GM23338 (cell line): ENCODE data around the gene ITPR2. TPM values are rescaled to one million over a fixed set of nuclear protein-coding genes. Genes with fewer than 3 reads are reported as not detected.

Experiments
- ATAC-seq: fragments of 200-7000 bp; cut with Tn5 transposase; 3 replicates; pipeline ENCODE4 v1.9.1; 2020
- DNase-seq: peaks from one replicate; pipeline ENCODE4 v3.0.0-alpha.2; 2015; ENCODE audit warnings: low spot score
- H2AFZ ChIP-seq: fragments of 200-600 bp; sonication (generic); 2 replicates; pipeline ENCODE4 v1.8.0; 2016; ENCODE audit warnings: antibody characterized with exemption, mild to moderate bottlenecking, moderate library complexity
- H3F3A ChIP-seq: fragments of 200-600 bp; sonication (generic); replicated peaks from 2 replicates; pipeline ENCODE4 v1.8.0; 2017; ENCODE audit warnings: antibody characterized with exemption, mixed run types, low read depth
- H3K27ac ChIP-seq: fragments of 200-600 bp; sonication (generic); 2 replicates; pipeline ENCODE4 v1.6.1; 2016; ENCODE audit warnings: low read depth
- H3K27me3 ChIP-seq: fragments of 200-600 bp; sonication (generic); 2 replicates; pipeline ENCODE4 v1.8.0; 2016; ENCODE audit warnings: mild to moderate bottlenecking, mixed run types, moderate library complexity; ENCODE audit not compliant: insufficient read depth
- H3K36me3 ChIP-seq: fragments of 200-600 bp; sonication (generic); 2 replicates; pipeline ENCODE4 v1.8.0; 2016; ENCODE audit warnings: mild to moderate bottlenecking; ENCODE audit not compliant: insufficient read depth
- H3K4me1 ChIP-seq: fragments of 200-600 bp; sonication (generic); 2 replicates; pipeline ENCODE4 v1.8.0; 2016; ENCODE audit warnings: mild to moderate bottlenecking, moderate library complexity; ENCODE audit not compliant: insufficient read depth
- H3K4me2 ChIP-seq: fragments of 200-600 bp; sonication (generic); 2 replicates; pipeline ENCODE4 v1.7.1; 2017; ENCODE audit warnings: mixed run types
- H3K4me3 ChIP-seq: fragments of 200-600 bp; sonication (generic); 2 replicates; pipeline ENCODE4 v1.6.1; 2016; ENCODE audit warnings: mixed run types
- H3K79me2 ChIP-seq: fragments of 200-600 bp; sonication (generic); replicated peaks from 2 replicates; pipeline ENCODE4 v1.8.0; 2017; ENCODE audit warnings: mild to moderate bottlenecking; ENCODE audit not compliant: insufficient read depth
- H3K9me2 ChIP-seq: fragments of 200-600 bp; sonication (generic); 2 replicates; pipeline ENCODE4 v1.8.0; 2017; ENCODE audit not compliant: insufficient read depth
- H4K20me1 ChIP-seq: fragments of 200-600 bp; sonication (generic); replicated peaks from 2 replicates; pipeline ENCODE4 v1.8.0; 2017; ENCODE audit warnings: mild to moderate bottlenecking; ENCODE audit not compliant: insufficient read depth
- H3K27ac Mint-ChIP-seq: 2 replicates; pipeline ENCODE4 v1.8.0; 2020; ENCODE audit warnings: inconsistent platforms, mild to moderate bottlenecking, moderate library complexity, mixed read lengths
- H3K27me3 Mint-ChIP-seq: 3 replicates; pipeline ENCODE4 v1.8.0; 2022; ENCODE audit warnings: low read depth, mild to moderate bottlenecking, moderate library complexity, mixed read lengths, inconsistent platforms; ENCODE audit not compliant: insufficient read depth, poor library complexity
- H3K36me3 Mint-ChIP-seq: 3 replicates; pipeline ENCODE4 v1.8.0; 2021; ENCODE audit warnings: low read depth, mild to moderate bottlenecking, inconsistent platforms, moderate library complexity, mixed read lengths
- H3K4me1 Mint-ChIP-seq: 3 replicates; pipeline ENCODE4 v1.8.0; 2020; ENCODE audit warnings: mild to moderate bottlenecking, inconsistent platforms, mixed read lengths
- H3K4me3 Mint-ChIP-seq: 3 replicates; pipeline ENCODE4 v1.8.0; 2021; ENCODE audit warnings: moderate library complexity, mild to moderate bottlenecking, inconsistent platforms, mixed read lengths
- H3K9me3 Mint-ChIP-seq: 3 replicates; pipeline ENCODE4 v1.8.0; 2020; ENCODE audit warnings: moderate library complexity, mild to moderate bottlenecking, inconsistent platforms, mixed read lengths
- CREB1 ChIP-seq: fragments of 250-450 bp; sonication (Bioruptor Pico); IDR thresholded peaks from 2 replicates; pipeline ENCODE4 v1.5.0; 2020; ENCODE audit warnings: low read depth, mild to moderate bottlenecking, moderate library complexity
- ETS1 ChIP-seq: IDR thresholded peaks from 2 replicates; pipeline ENCODE4 v1.6.1; 2016; ENCODE audit warnings: antibody characterized with exemption
- EZH2 ChIP-seq: fragments of 200-600 bp; sonication (generic); IDR thresholded peaks from one replicate; pipeline ENCODE4 v1.8.0; 2017; ENCODE audit warnings: antibody characterized with exemption, mild to moderate bottlenecking, low read depth; ENCODE audit not compliant: unreplicated experiment
- EZH2phosphoT487 ChIP-seq: fragments of 200-600 bp; sonication (generic); IDR thresholded peaks from one replicate; pipeline ENCODE4 v1.8.1; 2018; ENCODE audit warnings: antibody characterized with exemption; ENCODE audit not compliant: unreplicated experiment
- JUNB ChIP-seq: IDR thresholded peaks from one replicate; pipeline ENCODE4 v1.6.1; 2016; ENCODE audit warnings: antibody characterized with exemption; ENCODE audit not compliant: unreplicated experiment
- NANOG ChIP-seq: IDR thresholded peaks from 2 replicates; pipeline ENCODE4 v1.6.1; 2016; ENCODE audit warnings: antibody characterized with exemption, borderline replicate concordance
- POLR2AphosphoS5 ChIP-seq: IDR thresholded peaks from 2 replicates; pipeline ENCODE4 v1.6.1; 2016; ENCODE audit warnings: antibody characterized with exemption, low read depth
- STAT1 ChIP-seq: IDR thresholded peaks from one replicate; pipeline ENCODE4 v1.6.1; 2016; ENCODE audit warnings: antibody characterized with exemption; ENCODE audit not compliant: unreplicated experiment
- ZNF114 ChIP-seq: fragments of 250-450 bp; sonication (Bioruptor Pico); IDR thresholded peaks from 2 replicates; pipeline ENCODE4 v1.5.0; 2020; ENCODE audit warnings: mild to moderate bottlenecking, moderate library complexity
- ZNF331 ChIP-seq: fragments of 250-450 bp; sonication (Bioruptor Pico); IDR thresholded peaks from 2 replicates; pipeline ENCODE4 v1.5.0; 2020; ENCODE audit warnings: low read depth, mild to moderate bottlenecking, moderate library complexity
- ZNF462 ChIP-seq: fragments of 250-450 bp; sonication (Bioruptor Pico); IDR thresholded peaks from 2 replicates; pipeline ENCODE4 v1.5.0; 2020; ENCODE audit warnings: mild to moderate bottlenecking, moderate library complexity
- polyA plus RNA-seq: library from polyadenylated mRNA; unstranded; fragments of >200 nt; fragmentation: Nextera tagmentation; extraction: Ambion mirVana; gene quantifications from 2 replicates; pipeline ENCODE4 v1.2.1, GENCODE V29; 2016
- total RNA-seq: library from RNA; depleted of rRNA; stranded (reverse); fragments of >200 nt; shearing (Covaris generic); gene quantifications from 2 replicates; pipeline ENCODE4 v1.2.3, GENCODE V29; 2014
- TF ChIP-seq, protein P1 (sequence below), 2 experiments: fragments of 200-600 bp in 1 of 2; sonication (generic) in 1 of 2; conservative IDR thresholded peaks; 2 replicates each; pipeline versions ENCODE4 v1.5.1 to v1.6.1; 2016 to 2017; ENCODE audit warnings: antibody characterized with exemption in 2 of 2, low read depth in 2 of 2, mild to moderate bottlenecking in 2 of 2, moderate library complexity in 1 of 2
- TF ChIP-seq, protein P2 (sequence below): IDR thresholded peaks from one replicate; pipeline ENCODE4 v1.6.1; 2018; ENCODE audit warnings: antibody characterized with exemption; ENCODE audit not compliant: unreplicated experiment

ITPR2 gene
- total and polyA plus RNA-seq, 2 experiments from 2014 or later = 44.5 to 65.2 TPM

DNA sequence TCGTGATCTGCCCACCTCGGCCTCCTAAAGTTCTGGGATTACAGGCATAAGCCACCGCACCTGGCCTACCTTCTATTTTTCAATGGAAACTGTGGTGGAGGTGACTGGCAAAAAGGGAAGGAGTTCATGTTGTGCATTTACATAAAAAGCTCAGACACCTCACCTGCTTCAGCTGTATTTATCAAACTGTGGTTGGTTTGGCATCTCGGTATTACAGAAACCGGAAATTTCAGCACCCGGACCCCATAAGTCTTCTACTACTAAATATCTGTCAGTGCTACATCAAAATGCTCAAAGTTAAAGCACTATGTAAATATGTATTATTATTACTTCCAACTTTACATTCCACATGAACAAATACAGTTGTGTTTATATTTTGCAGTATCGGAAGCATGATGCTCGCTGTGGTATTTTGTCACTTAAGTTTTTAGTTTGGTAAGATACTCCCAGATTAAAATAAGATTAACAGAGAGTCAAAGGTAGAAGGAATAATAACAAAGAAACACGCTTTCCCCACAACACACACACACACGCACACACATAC lies 95.4 kb downstream of the ITPR2 start:
- TF ChIP-seq ZNF114 (CRISPR knock-in tag) (no peak), EZH2 (no peak), EZH2phosphoT487 (no peak), NANOG (no peak), JUNB (no peak), ZNF462 (no peak), ETS1 (no peak), ZNF331 (no peak), CREB1 (CRISPR knock-in tag) (no peak), STAT1 (no peak), POLR2AphosphoS5 (no peak)
- TF ChIP-seq, protein P1, sequence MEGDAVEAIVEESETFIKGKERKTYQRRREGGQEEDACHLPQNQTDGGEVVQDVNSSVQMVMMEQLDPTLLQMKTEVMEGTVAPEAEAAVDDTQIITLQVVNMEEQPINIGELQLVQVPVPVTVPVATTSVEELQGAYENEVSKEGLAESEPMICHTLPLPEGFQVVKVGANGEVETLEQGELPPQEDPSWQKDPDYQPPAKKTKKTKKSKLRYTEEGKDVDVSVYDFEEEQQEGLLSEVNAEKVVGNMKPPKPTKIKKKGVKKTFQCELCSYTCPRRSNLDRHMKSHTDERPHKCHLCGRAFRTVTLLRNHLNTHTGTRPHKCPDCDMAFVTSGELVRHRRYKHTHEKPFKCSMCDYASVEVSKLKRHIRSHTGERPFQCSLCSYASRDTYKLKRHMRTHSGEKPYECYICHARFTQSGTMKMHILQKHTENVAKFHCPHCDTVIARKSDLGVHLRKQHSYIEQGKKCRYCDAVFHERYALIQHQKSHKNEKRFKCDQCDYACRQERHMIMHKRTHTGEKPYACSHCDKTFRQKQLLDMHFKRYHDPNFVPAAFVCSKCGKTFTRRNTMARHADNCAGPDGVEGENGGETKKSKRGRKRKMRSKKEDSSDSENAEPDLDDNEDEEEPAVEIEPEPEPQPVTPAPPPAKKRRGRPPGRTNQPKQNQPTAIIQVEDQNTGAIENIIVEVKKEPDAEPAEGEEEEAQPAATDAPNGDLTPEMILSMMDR (conservative IDR thresholded peaks at IDR 0.05; ENCODE audit: low read depth in 2 of 2) = no peak
- TF ChIP-seq, protein P2, sequence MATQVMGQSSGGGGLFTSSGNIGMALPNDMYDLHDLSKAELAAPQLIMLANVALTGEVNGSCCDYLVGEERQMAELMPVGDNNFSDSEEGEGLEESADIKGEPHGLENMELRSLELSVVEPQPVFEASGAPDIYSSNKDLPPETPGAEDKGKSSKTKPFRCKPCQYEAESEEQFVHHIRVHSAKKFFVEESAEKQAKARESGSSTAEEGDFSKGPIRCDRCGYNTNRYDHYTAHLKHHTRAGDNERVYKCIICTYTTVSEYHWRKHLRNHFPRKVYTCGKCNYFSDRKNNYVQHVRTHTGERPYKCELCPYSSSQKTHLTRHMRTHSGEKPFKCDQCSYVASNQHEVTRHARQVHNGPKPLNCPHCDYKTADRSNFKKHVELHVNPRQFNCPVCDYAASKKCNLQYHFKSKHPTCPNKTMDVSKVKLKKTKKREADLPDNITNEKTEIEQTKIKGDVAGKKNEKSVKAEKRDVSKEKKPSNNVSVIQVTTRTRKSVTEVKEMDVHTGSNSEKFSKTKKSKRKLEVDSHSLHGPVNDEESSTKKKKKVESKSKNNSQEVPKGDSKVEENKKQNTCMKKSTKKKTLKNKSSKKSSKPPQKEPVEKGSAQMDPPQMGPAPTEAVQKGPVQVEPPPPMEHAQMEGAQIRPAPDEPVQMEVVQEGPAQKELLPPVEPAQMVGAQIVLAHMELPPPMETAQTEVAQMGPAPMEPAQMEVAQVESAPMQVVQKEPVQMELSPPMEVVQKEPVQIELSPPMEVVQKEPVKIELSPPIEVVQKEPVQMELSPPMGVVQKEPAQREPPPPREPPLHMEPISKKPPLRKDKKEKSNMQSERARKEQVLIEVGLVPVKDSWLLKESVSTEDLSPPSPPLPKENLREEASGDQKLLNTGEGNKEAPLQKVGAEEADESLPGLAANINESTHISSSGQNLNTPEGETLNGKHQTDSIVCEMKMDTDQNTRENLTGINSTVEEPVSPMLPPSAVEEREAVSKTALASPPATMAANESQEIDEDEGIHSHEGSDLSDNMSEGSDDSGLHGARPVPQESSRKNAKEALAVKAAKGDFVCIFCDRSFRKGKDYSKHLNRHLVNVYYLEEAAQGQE = no peak
- Mint-ChIP-seq H3K27ac (no peak overlapping the region), H3K4me3 (no peak overlapping the region), H3K27me3 (peaks cover 2% of the 10 kb centered on the region), H3K9me3 (peaks cover 5% of the 10 kb centered on the region; the same call in 2 of the 3 replicates), H3K36me3 (peaks cover 24% of the 10 kb centered on the region), H3K4me1 (peaks cover 16% of the 10 kb centered on the region)
- Histone ChIP-seq H3K9me2 (no peaks in the 10 kb centered on the region; the same call in 1 of the 2 replicates), H3K79me2 (peaks cover 68% of the 10 kb centered on the region), H3K36me3 (no peaks in the 10 kb centered on the region; the same call in 1 of the 2 replicates), H3K27me3 (no peaks in the 10 kb centered on the region), H2AFZ (no peak overlapping the region), H3F3A (no peaks in the 10 kb centered on the region), H4K20me1 (no peaks in the 10 kb centered on the region), H3K4me2 (no peak overlapping the region), H3K27ac (no peak overlapping the region), H3K4me3 (no peak overlapping the region), H3K4me1 (peaks cover 26% of the 10 kb centered on the region)
- DNase-seq (no peak), ATAC-seq (no peak)
